ENCODE data around the gene PPAN. TPM values are rescaled to one million over a fixed set of nuclear protein-coding genes. Genes with fewer than 3 reads are reported as not detected.

Gene PPAN
- polyA plus RNA-seq, 1 donor (not counting 4 experiments of a cell fraction or from before 2014, with no cell fraction given), result 32.3 TPM

GRCh38 chr19:10143681-10144080 lies 37.5 kb downstream of the PPAN start:
- Histone ChIP-seq H3K4me3 (ENCODE audit: control insufficient read depth in 2 of 3, extremely low read depth in 1 of 3, insufficient read depth in 2 of 3, low read depth in 1 of 3, low read length in 3 of 3) (no peak overlapping the region), H3K27ac (ENCODE audit: control insufficient read depth, insufficient read depth, low read length) (no peak overlapping the region), H3K27me3 (ENCODE audit: control insufficient read depth, extremely low read depth, insufficient read depth, low read length) (no peaks in the 10 kb centered on the region), H3K4me2 (ENCODE audit: control insufficient read depth, extremely low read depth, insufficient read depth, low read depth, low read length) (no peak overlapping the region), H3K4me1 (ENCODE audit: control insufficient read depth, extremely low read depth, insufficient read depth, low read length) (no peaks in the 10 kb centered on the region), H3K36me3 (ENCODE audit: control insufficient read depth in 2 of 2, extremely low read depth in 1 of 2, insufficient read depth in 2 of 2, low read length in 2 of 2) (peaks cover 41 to 68% of the 10 kb centered on the region in 2 experiments), H4K20me1 (ENCODE audit: control insufficient read depth, extremely low read depth, insufficient read depth, low read length) (peaks cover 2% of the 10 kb centered on the region), H2AFZ (ENCODE audit: control insufficient read depth, low read length) (no peak overlapping the region), H3K79me2 (ENCODE audit: control insufficient read depth, insufficient read depth, low read length) (no peaks in the 10 kb centered on the region), H3K9me3 (ENCODE audit: control insufficient read depth, low read depth, low read length) (no peaks in the 10 kb centered on the region), H3K9ac (ENCODE audit: control insufficient read depth, extremely low read depth, insufficient read depth, low read length) (no peak overlapping the region), H3K9me1 (ENCODE audit: control insufficient read depth, extremely low read depth, insufficient read depth, low read length) (no peaks in the 10 kb centered on the region)
- dilution Hi-C loops (cut with MboI; ENCODE audit: extremely low pct_ligation_motif_present, low sequenced_read_pairs), result no loop called here
- TF ChIP-seq CTCF (optimal IDR thresholded peaks at IDR 0.05 in 1 of 3, IDR thresholded peaks at IDR 0.05 in 1 of 3, conservative IDR thresholded peaks at IDR 0.05 in 1 of 3; ENCODE audit: extremely low read depth in 1 of 3, insufficient read depth in 2 of 3, low read length in 3 of 3), result no peak
- TF ChIP-seq EZH2 (IDR thresholded peaks at IDR 0.05; ENCODE audit: low read length), result no peak
- DNase-seq (ENCODE audit: low read depth, low spot score), result no peak
- FAIRE-seq, result no peak

- no peak for FAIRE-seq
- dilution Hi-C loops (cut with MboI; ENCODE audit: extremely low pct_ligation_motif_present, low sequenced_read_pairs), result no loop called here
- Histone ChIP-seq H3K36me3 (ENCODE audit: control insufficient read depth in 2 of 2, extremely low read depth in 1 of 2, insufficient read depth in 2 of 2, low read length in 2 of 2) (peaks cover 40 to 66% of the 10 kb centered on the region in 2 experiments), H3K27me3 (ENCODE audit: control insufficient read depth, extremely low read depth, insufficient read depth, low read length) (no peaks in the 10 kb centered on the region), H3K4me3 (ENCODE audit: control insufficient read depth in 2 of 3, extremely low read depth in 1 of 3, insufficient read depth in 2 of 3, low read depth in 1 of 3, low read length in 3 of 3) (no peak overlapping the region), H4K20me1 (ENCODE audit: control insufficient read depth, extremely low read depth, insufficient read depth, low read length) (peaks cover 2% of the 10 kb centered on the region), H3K9me3 (ENCODE audit: control insufficient read depth, low read depth, low read length) (no peaks in the 10 kb centered on the region), H2AFZ (ENCODE audit: control insufficient read depth, low read length) (no peak overlapping the region), H3K4me1 (ENCODE audit: control insufficient read depth, extremely low read depth, insufficient read depth, low read length) (no peaks in the 10 kb centered on the region), H3K27ac (ENCODE audit: control insufficient read depth, insufficient read depth, low read length) (no peak overlapping the region), H3K9me1 (ENCODE audit: control insufficient read depth, extremely low read depth, insufficient read depth, low read length) (no peaks in the 10 kb centered on the region), H3K9ac (ENCODE audit: control insufficient read depth, extremely low read depth, insufficient read depth, low read length) (no peak overlapping the region), H3K79me2 (ENCODE audit: control insufficient read depth, insufficient read depth, low read length) (no peaks in the 10 kb centered on the region), H3K4me2 (ENCODE audit: control insufficient read depth, extremely low read depth, insufficient read depth, low read depth, low read length) (no peak overlapping the region)
- TF ChIP-seq CTCF (optimal IDR thresholded peaks at IDR 0.05 in 1 of 3, IDR thresholded peaks at IDR 0.05 in 1 of 3, conservative IDR thresholded peaks at IDR 0.05 in 1 of 3; ENCODE audit: extremely low read depth in 1 of 3, insufficient read depth in 2 of 3, low read length in 3 of 3), result no peak
- no peak for TF ChIP-seq EZH2 (IDR thresholded peaks at IDR 0.05; ENCODE audit: low read length)
- DNase-seq (ENCODE audit: low read depth, low spot score), result no peak
Observed at GRCh38 chr19:10144361-10144760, 38.2 kb downstream of the PPAN start.
